Activated CD8-positive, alpha-beta memory T cell treated with anti-CD3 and anti-CD28 coated beads for 4 hours (primary cell): Measurements from ENCODE around the gene FUOM.

ENCODE experiments used
- DNase-seq, 2 donors: peaks; one replicate each; pipeline ENCODE4 v3.0.0-alpha.2; 2020; ENCODE audit warnings: low read depth in 2 of 2

FUOM gene, protein sequence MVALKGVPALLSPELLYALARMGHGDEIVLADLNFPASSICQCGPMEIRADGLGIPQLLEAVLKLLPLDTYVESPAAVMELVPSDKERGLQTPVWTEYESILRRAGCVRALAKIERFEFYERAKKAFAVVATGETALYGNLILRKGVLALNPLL

DNA sequence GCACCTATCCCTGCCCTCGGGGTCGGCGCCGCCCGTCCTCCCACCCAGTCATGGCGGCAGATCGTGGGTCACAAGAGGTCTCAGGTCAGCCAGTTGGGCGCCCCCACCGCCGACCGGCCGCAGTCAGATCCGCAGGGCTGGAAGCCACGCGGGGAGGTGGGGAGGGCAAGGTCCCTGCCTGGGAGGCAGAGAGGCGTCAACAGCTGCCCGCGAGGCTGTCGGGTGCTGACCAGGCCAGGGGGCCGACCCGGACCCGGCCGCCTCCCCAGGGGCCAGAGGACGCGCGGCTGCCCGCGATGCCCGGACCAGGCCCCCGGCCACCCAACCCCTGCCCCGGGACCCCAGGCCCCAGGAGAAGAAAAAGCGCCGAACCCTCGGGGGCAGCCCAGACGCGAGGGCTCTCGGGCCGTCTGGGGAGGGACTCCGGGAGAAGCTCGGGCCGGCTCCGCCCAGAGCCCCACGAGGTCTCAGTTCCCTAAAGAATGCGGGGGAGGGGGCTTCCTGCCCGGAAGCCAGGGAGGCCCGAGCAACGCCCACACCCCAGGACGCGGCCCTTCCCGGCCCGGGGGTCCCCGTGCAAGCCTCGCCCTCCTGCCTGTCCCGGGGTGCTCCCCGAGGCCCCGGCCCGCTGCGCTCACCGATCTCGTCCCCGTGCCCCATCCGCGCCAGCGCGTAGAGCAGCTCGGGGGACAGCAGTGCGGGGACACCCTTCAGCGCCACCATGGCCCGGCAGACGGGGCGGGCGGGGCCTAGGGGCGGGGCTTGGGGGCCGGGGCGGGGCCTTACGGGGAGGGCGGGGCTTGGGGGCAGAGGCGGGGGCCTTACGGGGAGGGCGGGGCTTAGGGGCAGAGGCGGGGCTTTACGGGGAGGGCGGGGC lies at the start of gene FUOM:
Gene FUOM, minus strand, starts transcription at position 735 of the 877 bp plus-strand sequence. Its CDS starts 12 bp downstream, at position 723.
- peak; percentile 30 to 49 for DNase-seq

DNA sequence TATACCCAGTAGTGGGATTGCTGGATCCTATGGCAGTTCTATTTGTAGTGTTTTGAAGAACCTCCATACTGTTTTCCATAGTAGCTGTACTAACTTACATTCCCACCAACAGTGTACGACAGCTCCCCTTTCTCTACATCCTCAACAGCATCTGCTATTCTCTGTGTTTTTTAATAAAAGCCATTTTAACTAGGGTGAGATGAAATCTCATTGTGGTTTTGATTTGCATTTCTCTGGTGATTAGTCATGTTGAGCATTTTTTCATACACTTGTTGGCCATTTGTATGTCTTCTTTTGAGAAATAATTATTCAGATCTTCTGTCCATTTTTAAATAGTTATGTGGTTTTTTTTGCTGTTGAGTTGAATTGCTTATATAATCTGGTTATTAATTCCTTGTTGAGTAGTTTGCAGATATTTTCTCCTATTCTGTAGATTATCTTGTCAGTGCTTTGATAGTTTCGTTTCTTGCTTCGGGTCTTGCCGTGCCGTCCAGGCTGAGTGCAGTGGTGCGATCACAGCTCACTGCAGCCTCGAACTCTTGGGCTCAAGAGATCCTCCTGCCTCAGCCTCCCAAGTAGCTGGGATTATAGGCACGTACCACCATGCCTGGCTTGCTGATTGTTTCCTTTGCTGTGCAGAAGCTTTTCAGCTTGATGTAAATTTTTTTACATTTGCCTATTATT lies 48.2 kb upstream of the FUOM start:
- no peak for DNase-seq

- DNase-seq, result no peak
Observed at GRCh38 chr10:133405272-133405671, 47.5 kb upstream of the FUOM start.

GRCh38 chr10:133403784-133404183 lies 46.0 kb upstream of the FUOM start:
- DNase-seq, result no peak

DNA sequence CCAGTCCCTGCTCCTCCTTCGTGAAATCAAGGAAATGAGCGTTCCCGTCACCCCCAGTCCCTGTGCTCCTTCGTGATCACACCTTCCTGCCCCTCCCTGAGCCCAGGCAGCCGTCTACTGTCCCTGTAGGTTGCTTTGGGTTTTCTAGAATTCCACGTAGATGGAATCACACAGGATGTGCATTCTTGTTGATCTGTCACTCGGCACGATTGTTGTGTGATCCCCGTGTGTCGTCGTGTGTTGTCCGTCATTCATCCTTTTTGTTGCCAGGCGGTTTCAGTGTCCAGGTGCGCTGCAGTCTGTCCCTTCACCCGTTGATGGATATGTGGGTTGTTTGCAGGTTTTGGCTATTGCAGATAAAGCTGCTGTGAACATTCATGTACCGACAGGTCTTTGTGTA lies 45.5 kb upstream of the FUOM start:
- DNase-seq, result no peak

DNA sequence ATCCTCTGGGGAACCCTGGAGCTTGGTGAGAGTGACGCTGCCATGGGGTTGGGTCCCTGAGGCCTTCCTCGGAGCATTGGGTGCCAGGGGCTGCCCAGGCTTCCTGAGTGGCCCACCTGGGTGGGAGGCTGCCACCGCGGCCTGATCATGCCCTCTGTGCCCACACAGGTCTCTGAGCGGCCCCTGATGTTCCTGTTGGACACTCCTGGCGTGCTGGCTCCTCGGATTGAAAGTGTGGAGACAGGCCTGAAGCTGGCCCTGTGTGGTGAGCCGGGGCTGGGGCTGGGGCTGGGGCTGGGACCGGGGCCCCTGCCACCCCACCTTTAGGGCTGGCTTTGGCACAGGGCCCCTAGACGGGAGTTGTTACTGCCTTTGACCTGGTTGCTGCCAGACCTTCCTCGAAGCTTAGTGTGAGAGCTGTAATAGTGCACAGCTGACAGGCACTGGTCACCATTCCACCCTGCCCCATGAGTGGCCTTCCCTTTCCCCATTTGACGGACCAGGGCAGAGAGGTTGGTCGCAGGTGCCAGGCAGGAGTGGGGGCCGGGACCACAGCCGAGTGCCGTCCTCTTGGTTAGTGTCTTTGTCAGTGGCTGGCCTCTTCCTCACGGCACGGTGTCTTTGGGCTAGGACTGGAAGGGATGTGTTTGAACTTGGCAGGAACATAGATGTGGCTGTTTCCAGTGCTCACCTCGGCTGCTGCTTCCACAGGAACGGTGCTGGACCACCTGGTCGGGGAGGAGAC lies 44.3 kb upstream of the FUOM start:
- DNase-seq, result no peak

- DNase-seq, result no peak
Observed at GRCh38 chr10:133401500-133401899, 43.7 kb upstream of the FUOM start.

- DNase-seq, result no peak
Observed at GRCh38 chr10:133400624-133401424, 43.0 kb upstream of the FUOM start.

DNA sequence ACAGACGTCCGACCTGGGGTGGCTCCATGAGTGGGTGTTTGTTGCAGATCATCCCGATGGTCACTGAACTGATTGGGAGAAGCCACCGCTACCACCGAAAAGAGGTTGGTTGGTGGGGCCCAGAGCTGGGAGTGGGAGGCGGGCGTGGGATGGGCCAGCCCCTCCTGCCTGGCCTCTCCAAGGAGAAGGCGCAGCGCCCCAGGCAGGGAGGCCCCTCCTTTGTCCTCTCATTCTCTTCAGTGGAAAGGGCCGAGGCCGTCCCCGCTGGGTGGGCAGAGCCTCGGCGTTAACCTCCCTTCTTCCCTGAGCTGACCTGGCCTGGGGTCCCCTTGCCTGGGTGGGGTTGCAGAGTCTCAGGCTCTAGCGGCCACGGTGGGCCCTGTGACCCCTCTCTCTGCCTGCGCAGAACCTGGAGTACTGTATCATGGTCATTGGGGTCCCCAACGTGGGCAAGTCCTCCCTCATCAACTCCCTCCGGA lies 41.3 kb upstream of the FUOM start:
- DNase-seq, result no peak

DNA sequence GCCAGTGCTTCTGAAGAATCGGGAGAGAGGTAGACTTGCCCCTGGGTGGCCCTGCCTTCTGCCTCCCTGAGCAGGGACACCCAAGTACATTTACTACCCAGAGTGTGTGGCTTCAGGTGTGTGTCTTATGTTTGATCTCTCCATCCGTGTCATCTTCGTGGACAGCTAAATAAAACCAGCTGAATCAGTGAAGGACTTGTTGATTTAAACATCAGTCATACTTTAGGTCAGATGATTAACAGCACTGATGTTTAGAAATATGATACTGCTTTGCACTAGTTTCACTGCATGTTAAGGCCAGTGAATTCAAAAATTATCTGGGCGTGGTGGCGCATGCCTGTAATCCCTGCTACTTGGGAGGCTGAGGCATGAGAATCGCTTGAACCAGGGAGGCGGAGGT lies 40.1 kb upstream of the FUOM start:
- DNase-seq, result no peak

GRCh38 chr10:133396035-133396624 lies 38.3 kb upstream of the FUOM start:
- no peak for DNase-seq

DNA sequence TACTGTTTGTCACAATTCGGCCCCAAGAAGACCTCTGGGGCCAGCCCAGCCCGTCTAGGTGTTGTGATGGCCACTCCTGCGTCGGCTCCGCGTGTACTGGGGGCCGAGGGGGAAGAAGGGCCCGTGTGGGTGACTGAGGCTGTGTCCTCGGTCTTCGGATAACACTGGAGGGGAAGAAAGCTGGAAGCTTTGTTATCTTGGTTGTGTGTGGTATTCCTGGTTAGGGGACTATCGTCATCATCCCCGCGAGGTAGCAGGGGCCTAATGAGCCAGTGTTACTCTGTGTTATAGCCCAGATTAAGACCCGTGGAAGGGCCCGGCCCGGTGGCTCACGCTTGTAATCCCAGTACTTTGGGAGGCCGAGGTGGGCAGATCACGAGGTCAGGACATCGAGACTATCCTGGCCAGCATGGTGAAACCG lies 37.0 kb upstream of the FUOM start:
- no peak for DNase-seq

GRCh38 chr10:133394064-133394663 lies 36.3 kb upstream of the FUOM start, which contains the start of gene MTG1:
TSS of gene MTG1 (plus strand) at chr10:133394157. CDS start at chr10:133394221, 64 bp downstream.
- peak; percentile 84 to 90 for DNase-seq

- no peak for DNase-seq
Observed at GRCh38 chr10:133393401-133394063, 35.7 kb upstream of the FUOM start.

GRCh38 chr10:133391761-133392518 lies 34.1 kb upstream of the FUOM start:
- DNase-seq, result no peak

DNA sequence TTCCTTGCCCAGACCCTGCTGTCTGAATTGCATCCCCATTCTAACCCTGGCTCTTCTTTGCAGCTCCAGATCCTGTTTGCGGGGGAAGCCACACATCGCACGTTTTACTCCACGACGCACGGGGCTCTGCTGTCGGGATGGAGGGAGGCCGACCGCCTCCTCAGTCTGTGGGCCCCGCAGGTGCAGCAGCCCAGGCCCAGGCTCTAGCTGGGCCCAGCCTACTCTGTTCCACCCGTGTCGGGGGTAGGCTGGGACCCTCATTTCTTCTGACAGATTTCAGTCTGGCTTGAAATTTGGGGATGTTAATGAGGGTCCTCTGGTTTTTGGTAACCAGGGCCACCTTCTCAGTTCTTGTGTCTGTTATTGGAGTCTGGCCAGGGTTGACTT lies 33.4 kb upstream of the FUOM start:
- no peak for DNase-seq

GRCh38 chr10:133390597-133391248 lies 32.9 kb upstream of the FUOM start:
- no peak for DNase-seq
